ENCODE data around the gene DGUOK.

The DGUOK gene

DNA sequence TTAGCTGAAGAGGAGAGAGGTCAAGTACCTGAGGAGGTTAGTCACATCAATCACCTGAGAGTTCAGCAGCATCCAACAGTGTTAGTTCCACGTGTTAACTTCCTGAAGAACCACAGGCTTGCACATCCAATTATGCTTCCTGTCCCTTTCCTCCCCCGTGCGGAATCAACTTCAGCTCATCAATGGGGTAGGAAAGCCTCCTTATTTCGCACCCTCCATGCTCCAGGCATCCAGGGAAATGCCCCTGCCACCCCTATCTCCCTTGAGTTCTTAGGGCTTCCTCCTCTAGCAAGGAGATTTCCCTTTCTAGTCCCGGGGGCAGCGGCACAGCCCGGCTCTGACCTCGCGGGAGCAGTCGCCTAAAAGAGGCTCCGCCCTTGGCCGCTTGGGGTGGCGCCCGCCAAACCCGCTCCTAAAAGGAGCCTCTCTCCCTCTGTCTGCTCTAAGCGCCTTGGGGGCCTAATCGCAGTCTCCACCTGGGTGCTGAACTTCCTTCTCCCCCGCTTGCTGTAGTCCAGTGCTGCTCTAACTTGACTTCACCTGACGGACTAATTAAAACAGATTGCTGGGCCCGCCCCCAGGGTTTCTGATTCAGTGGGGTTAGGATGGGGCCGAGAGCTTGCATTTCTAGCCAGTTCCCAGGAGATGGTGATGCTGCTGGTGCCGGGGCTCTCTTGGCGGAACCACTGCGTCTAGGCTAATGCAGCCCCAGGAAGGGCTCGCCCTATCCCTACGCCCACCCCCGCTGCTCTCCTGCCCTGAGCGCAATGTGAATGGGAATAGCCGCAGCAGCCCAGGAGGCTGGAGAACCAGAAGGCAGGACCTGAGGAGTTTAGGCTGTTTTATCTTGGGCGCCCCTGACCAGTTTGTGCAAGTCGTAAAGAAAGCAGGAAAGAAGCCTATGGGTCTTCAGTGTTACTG lies 54.7 kb downstream of the DGUOK start:
- DNase-seq = no peak

DNA sequence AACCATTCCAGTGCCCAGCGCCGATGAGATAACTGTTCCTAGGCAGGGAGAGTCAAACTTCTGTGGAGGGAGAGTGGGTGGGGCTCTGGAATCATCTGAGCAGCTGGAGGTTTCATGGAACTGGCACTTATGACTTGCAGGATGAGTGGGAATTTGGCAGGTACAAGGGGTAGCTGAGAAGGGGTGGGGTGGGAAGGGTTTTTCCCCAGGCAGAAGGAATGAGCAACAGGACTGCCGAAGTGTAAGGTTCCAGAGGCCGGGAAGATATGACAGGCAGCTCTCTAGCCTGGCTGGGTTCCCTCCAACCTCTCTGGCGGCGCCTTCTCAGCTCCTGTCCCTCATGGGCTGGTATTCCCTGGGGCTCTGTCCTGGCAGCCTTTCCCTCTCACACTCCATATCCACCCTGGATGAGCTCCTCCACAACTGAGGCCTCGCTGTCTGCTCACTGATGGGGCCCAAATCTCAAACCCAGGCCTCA lies 55.5 kb downstream of the DGUOK start:
- no peak for DNase-seq

- DNase-seq = no peak
Measured at GRCh38 chr2:73983322-73984202, 56.9 kb downstream of the DGUOK start.

GRCh38 chr2:73984203-73984921 lies 57.7 kb downstream of the DGUOK start, which contains the start of gene TET3:
TSS of gene TET3 (plus strand) at chr2:73984910. CDS start at chr2:73986404, 1,494 bp downstream.
- peak; percentile 76 for DNase-seq

DNA sequence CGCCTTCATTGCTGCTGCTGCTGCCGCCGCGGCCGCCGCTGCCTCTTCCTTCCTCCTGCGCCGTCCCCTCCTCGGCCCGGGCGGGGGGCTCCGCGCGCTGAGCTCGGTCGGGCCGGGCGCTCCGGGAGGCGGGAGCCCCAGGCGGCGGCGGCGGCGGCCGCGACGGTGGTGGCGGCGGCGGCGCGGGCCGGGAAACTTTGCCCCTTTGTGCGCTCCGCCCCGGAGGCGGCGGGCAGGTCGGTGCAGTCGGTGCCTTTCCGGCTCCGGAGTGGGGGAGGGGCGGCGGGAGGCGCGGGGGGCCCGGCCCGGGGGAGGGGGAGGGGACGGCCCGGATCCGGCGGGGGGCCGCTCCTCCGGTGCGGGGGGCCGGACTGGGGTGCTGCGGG lies 58.2 kb downstream of the DGUOK start:
- peak; percentile 68 for DNase-seq

GRCh38 chr2:73985308-73986084 lies 58.8 kb downstream of the DGUOK start:
- peak; percentile 75 for DNase-seq

DNA sequence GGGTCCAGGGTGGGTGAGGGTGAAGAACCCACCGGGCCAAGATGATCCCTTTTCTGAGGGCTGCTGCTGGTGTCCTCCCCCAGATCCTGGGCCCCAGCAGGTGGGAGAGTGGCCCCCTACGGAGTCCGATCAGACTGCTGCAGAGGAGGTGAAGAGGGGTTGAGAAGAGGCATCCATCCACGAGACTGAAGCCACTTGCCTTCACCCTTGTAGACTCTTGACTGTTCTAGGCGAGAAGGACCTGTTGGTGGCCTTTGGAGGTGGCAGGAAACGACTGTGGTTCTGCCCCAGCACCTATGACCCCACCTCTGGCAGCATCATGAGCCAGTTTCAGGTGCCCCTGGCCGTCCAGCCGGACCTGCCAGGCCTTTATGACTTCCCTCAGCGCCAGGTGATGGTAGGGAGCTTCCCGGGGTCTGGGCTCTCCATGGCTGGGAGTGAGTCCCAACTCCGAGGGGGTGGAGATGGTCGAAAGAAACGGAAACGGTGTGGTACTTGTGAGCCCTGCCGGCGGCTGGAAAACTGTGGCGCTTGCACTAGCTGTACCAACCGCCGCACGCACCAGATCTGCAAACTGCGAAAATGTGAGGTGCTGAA lies 59.5 kb downstream of the DGUOK start:
- DNase-seq = no peak

DNA sequence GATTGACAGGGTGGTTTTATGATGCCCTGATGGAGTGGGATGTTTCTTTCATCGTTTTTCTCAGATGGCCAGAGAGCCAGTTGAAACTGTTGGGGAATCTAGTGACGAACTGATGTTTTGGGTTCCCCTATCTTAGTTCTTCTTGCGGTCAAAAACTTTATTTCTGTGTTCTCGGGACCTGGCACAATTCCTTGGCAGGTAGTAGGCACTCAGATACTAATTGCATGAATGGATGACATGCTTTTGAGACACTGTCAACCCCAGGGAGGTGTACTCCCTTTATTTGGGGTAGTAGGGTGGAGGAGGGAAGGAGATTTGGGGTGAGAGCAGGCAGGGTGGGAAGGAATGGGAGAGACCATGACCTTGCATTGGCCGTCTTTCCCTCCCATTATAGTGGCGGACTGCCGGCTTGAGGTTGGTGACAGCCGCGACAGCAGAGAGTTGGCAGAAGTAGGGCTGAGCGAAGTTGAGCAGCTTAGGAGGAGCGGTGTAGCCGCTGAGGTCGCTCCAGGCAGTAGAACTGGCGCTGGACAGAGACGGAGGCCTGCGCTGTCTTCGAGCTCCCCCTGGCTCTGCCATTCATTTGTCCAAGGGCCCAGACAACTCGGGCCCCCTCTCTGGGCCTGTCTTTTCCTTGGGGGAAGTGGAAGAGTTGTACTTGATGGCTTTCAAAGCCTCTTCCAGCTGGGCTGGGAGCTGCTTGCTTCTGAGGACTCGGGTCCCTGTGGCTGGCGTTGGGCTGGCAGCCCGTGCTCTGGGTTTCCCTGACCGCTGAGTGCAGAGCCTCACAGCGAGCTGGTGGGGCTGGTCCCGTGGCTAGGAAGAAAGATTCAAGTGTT lies 60.6 kb downstream of the DGUOK start:
- peak; percentile 40 for DNase-seq

DNA sequence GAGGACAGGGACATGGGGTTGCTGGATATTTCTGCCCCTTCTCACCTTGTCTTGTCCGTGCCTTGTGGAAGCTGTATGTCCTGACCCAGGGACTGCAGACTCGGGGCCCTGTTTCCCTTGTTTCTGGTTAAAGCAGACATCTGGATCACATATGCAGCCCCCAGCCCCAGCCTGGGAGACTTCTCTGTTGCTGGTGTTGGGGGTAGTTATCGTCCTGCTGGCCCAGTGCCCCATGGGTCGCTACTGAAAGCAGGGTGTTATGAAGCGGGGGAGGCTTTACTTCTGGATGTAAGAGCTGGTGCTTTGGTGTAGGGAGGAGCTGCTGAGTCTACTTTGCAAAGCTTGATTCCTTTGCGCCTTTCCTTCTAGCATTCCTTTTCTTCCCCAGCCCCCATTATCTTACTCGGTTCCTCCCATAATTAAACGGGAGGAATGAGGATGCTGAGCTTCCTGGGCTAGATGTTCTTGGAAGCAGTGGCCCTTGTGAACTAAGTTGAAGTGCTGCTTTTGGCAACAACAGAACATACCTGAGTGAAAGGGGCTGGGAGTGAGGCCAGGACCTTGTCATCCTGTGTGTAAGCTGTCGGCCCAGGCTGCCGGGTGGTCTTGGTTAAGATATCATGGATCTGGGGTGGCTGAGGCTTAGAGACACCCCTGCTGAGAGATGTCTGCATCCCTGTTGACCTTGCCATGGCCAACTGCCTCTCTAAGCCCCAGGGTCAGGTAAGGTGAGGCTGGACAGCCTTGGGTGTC lies 61.4 kb downstream of the DGUOK start:
- no peak for DNase-seq

- DNase-seq = no peak
Measured at GRCh38 chr2:73989972-73990371, 63.3 kb downstream of the DGUOK start.

DNA sequence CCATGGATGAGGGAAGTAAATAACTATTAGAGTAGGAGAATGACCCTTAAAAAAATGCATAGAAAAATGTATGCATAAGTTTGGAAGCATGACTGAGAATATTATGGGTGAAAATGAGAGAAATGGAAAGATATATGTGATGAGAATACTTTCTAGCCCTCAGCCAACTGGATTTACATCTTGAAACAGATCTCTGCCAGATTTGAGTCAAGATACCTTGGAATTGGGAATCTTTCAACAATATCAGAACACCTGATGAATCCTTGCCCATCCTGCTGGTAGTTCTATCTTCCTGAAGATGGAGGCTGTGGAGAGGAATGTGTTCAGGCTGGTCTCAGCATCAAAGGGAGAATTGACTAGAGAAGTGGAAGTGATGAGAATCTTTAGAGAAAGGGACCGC lies 63.9 kb downstream of the DGUOK start:
- DNase-seq = no peak

- no peak for DNase-seq
Measured at GRCh38 chr2:73992036-73992435, 65.4 kb downstream of the DGUOK start.

DNA sequence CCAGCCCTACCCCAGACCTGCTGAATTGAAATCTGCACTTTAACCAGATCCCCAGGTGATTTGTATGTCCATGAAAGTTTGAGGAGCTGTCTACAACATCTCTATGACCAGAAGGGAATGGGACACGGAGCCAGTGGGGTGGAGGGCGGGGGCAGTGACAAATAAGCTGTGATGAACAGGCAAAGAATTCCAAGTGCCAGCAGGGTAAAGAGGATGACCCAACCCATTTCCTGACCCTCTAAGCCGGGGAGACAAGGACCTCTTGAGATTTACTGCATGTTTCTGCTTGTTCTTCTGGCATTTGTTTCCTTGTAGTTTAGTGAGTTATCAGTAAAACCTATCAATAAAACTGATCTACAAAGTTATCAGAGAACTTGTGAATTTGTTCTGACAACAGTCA lies 66.7 kb downstream of the DGUOK start:
- DNase-seq = no peak

- DNase-seq = peak; percentile 51
Measured at GRCh38 chr2:73993778-73994177, 67.1 kb downstream of the DGUOK start.

- DNase-seq = no peak
Measured at GRCh38 chr2:73994178-73994831, 67.6 kb downstream of the DGUOK start.

DNA sequence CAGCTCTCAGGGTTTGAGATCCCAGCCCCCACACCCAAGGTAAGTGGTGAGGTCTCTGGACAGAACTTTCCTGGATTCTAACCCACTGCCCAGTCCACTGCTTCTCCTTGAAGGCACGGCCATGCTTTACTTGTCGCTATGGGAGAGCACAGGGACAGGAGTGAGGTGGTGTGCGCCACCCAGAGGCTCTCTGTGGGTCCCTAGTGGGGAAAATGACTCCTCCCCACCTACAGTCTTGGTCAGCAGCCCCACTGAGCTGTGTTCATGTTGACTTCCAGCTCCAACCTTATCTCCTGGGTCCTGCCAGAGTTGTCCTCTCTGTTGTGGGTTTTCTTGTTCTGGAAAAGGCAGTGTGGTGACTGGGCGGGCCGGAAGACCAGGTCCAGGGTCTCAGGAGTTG lies 69.1 kb downstream of the DGUOK start:
- DNase-seq = no peak

DNA sequence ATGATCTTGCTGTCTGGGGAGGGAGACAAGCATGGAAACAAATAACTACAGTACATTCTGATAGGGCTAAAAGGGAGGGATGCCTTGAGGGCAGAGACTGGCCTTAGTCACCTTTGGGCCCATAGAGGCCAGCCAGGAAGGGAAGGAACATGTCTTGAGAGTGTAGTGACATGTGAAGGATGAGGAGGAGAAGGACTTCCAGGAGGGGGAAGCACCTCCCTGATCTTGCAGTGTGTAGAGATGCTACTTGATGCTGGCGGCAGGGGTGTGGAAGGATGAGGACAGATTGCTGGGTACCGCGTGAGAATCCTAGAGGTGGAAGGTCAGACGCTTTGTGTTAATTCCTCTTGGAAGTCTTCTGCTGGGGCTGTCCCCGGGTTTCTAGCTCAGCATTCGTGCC lies 71.1 kb downstream of the DGUOK start:
- no peak for DNase-seq

GRCh38 chr2:73998451-73998850 lies 71.8 kb downstream of the DGUOK start:
- DNase-seq = no peak

- no peak for DNase-seq
Measured at GRCh38 chr2:73998933-73999332, 72.3 kb downstream of the DGUOK start.
